ENCODE measurements around the gene SYT13.
A peak's percentile ranks its signal among the peaks of the same experiment; 100 is the strongest.

Gene SYT13

GRCh38 chr11:45313171-45313865 is 27.2 kb upstream of the SYT13 start:
- DNase-seq (ENCODE audit: low spot score) = no peak

DNA sequence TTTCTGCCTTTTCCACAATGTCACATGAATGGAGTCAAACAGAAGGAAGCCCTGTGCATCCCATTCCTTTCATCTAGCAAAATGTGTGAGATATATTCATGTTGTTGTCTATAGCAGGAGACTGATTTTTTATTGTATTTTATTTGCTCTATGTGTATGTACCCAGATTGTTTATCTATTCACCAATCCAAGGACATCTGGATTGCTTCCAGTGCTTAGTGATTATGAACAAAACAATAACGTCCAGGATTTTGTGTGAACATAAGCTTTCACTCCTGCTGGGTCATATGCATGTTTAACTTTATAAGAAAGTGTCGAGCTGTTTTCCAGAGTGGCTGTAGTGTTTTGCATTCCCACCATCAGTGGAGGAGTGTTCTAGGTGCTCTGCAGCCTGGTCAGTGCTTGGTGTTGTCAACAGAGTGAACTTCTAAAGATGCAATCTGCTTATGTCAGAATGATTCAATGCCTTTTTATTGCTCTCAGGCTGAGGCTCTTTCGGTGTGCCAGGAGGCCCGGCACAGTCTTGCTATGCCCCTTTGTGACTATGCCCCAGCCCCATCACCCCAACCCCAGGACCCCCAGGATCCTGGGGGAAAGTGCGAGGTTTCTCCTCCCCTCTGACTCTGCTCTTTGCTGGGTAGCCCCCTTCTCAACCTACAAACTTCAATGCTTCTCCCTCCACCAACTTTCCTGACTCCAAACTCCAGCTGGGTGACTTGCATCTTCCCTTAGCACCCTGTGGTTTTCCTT is 19.9 kb upstream of the SYT13 start:
- no peak for DNase-seq (ENCODE audit: low spot score)

DNA sequence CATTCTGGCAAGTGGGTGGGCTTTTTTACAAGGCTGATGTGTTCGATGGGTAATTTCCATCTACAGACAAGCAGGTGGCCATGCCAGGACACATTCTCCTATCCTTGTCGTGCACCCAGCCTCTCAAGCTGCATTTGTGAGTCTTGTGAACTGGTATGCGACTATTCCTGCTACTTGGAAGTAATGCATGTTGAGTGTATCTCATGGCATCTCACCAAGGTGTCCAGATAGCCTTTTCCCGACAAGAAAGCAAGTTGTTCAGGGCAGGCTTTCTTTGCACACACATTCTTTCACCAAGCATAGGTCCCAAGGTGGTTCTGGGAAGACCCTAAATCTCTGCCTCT is 18.8 kb upstream of the SYT13 start:
- no peak for DNase-seq (ENCODE audit: low spot score)

DNA sequence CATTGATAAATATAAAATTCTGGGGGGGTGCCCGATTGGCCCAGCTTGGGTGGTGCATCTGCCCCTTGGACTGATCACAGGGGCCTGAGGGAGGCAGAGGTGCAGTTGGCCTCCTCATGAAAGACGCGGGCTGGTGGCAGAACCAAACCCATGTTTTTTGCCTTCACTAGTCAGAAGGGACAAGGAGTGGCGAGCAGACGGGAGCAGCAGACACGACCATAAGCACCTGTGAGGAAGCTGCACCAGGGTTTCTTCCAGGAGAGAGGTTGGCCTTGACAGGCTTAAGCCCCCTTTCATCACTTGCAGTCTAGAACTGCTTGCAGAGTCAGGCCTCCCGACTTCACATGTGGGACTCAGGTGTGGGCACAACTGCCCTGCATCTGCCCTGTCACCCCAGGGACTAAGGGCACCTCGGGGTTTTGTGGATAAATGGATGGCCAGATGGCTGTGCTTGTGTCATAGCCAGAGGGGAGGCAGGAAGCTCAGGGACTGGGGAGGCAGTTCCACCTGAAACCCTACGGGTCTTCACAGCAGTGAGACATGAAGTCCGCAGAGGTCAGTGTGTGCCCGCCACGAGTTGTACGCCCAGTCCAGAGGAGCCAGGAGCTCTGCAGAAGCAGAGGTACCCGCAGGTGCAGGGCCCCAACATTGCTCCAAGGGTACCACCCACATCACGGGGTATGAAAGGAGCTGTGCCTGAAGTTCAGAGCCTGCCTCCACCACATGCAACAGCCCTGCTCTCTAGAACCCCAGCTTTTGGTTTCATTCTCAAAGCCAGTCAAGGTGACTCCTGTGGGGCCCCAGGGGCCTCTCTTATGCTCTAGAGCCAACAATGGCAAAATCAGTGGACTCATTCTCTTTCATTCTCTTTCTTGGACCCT is 18.2 kb upstream of the SYT13 start:
- DNase-seq (ENCODE audit: low spot score) = no peak

GRCh38 chr11:45303316-45303715 is 17.2 kb upstream of the SYT13 start:
- DNase-seq (ENCODE audit: low spot score) = no peak

DNA sequence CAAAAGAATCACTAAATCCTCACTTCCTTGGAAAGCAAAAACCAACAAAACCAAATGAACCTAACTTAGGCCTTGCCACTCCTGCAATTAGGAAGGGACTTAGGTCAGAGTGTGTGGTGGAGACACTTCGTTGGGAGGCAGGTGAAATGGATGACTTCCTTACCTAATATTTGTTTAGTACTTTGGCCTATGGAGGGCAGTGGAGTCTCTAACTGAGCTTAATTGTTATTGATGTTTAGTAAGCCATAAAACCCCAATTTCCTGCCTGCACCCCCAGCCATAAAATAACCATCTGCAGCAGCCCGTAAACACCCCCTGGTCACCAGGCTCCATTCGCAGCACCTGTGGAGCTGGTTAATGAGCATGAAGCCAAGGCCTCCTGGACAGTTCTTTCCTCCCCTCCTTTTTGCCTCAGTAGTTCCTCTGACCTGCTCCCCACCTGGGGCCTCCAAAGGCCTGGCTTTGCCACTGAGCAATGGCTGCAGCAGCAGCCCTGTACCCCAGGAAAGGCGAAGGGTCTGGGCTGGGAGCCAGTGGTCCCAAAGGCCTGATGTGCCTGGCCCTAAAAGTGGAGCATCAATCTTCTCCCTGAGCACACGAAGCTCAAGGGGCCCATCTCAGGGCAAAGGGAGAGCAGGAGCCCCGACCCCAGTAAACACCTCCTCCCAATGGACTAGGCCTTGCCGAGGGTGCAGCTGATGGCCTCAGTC is 15.6 kb upstream of the SYT13 start:
- no peak for DNase-seq (ENCODE audit: low spot score)

GRCh38 chr11:45300715-45301114 is 14.6 kb upstream of the SYT13 start:
- DNase-seq (ENCODE audit: low spot score) = no peak

DNA sequence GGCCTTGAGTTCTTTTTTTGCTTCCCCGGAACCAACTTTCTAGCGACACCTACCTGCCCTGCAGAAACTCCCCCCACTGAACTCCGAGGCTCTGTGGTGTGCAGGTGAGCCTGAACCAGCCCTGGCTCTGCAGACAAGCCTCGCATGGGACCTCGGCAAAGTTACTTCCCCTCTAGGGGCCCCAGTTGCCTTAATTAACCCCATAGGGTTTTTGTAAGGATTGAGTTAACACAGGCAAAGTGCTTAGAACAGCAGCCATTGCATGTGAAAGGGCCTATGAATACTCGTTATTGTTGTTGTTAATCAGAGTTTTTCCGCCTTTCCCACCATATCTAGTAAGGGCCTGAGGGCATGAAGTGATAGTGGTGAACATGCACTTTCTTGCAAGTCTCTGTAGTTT is 12.6 kb upstream of the SYT13 start:
- DNase-seq (ENCODE audit: low spot score) = no peak

- no peak for DNase-seq (ENCODE audit: low spot score)
These were observed 9.9 kb upstream of the SYT13 start for GRCh38 chr11:45296075-45296474.

DNA sequence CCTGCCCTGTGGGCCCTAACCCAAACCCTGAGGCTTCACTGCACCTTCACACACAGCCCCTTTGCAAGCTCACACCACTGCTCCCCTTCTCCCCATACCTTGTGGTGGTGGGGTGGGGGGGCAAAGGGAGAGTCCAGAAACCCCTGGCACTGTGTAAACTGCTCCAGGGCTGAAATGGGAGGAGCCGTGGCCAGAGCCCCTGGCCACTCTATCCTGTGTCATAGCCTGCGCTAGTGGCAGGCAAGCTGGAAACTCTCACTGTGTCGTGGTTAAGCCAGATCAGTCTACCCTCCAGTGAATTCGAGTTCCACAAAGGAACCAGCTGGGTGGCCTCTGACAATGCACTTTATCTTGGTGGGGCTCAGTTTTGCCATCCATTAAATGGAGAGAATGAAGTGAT is 8.4 kb upstream of the SYT13 start:
- no peak for DNase-seq (ENCODE audit: low spot score)

- peak; percentile 23 for DNase-seq (ENCODE audit: low spot score)
These were observed 7.5 kb upstream of the SYT13 start for GRCh38 chr11:45293566-45294192.

DNA sequence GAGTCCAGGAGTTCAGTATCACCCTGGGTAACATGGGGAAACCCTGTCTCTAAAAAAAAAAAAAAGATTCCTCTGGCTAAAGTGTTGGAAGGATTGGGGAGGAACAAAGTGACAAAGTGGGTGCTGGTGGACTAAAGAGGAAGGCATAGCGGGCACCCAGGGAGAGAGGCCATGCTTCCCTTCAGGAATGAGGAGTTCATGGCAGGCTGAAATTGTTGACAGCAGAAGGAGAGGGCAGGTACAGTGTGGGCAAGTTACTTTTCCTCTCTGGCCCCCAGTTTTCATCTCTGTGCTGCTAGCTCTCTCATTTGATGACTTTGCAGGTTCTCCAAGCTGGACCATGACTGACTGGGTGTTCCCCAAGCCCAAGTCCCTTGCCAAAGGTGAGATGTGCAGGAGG is 4.4 kb upstream of the SYT13 start:
- DNase-seq (ENCODE audit: low spot score) = no peak

DNA sequence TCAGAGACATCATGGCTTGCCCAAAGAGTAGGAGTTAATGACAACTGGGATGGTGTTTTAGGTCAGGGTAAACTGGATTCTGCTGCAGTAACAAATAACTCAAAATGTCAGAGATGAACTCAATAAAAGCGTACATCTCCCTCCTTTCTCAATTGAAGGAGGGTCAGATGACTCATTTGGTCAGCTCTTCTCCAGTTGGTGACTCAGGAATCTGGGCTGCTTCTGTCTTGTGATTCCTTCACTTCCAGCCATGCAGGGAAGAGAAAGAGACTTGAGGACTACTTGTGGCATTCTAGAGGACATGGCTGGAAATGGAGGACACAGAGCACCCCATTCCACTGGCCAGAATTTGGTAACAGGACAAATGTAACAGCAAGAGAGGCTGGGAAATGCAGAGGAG is 3.2 kb upstream of the SYT13 start:
- no peak for DNase-seq (ENCODE audit: low spot score)

DNA sequence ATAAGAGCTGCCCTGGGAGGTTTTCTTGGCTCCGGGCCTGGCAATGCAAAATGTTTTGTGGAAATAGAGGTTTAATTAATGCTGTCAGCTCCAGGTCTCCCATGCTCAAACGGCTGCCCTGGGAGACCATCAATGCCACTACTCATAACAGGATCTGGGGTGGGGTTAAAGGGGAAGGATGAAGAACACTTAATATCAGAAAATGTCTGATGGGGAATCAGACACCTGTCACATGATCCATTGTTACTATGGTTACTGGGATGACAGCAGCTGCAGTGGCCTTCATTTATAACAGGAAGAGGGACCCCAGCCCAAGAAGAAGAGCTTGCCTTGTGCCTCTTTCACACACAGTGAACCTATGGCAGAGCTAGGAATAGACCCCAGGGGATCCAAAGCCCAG is 2.2 kb upstream of the SYT13 start:
- DNase-seq (ENCODE audit: low spot score) = no peak

DNA sequence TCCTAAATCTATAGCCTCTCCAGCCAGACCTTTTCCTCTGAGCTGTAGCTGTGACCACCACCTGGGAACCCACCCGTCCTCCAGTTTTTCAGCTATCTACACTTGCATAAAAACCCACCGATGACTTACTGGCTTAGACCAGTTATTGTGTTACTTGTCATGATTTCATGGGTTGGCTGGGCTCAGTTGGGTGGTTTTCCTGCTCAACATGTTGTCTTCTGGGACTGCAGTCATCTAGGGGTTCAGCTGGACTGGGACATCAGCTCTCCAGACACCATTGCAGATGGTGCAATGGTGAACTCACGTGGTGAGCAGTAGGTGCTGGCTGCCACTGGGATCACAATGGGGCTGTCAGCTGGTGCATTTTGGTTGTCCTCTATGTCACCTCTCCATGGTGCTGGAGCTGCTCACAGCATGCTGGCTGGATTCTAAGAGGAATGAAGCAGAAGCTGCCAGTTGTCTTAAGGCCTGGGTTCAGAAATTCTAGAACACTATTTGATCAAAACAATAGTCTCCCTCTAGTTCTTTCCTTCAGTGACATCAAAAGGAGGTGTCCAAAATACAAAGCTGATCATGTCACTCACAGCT is 1.3 kb upstream of the SYT13 start:
- DNase-seq (ENCODE audit: low spot score) = no peak

GRCh38 chr11:45285250-45285828 is 802 bp downstream of the SYT13 start:
- DNase-seq (ENCODE audit: low spot score) = no peak

- no peak for DNase-seq (ENCODE audit: low spot score)
These were observed 4.1 kb downstream of the SYT13 start for GRCh38 chr11:45282081-45282480.

DNA sequence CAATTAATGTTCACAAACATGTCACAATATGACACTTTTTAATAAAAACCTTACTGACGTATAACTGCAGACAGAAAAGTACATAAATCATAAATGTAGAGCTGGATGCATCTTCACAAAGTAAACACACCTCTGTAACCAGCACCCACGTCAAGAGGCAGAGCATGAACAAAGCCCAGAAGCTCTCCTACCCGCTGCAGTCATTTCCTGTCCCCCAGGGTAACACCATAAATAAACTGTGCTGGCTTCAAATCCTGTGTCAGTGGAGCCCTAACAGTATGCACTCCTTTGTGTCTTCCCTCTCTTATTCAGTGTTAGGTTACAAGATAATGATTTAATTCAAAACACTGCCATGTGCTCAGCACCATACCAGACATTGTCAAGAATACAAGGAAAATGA is 5.7 kb downstream of the SYT13 start:
- no peak for DNase-seq (ENCODE audit: low spot score)

DNA sequence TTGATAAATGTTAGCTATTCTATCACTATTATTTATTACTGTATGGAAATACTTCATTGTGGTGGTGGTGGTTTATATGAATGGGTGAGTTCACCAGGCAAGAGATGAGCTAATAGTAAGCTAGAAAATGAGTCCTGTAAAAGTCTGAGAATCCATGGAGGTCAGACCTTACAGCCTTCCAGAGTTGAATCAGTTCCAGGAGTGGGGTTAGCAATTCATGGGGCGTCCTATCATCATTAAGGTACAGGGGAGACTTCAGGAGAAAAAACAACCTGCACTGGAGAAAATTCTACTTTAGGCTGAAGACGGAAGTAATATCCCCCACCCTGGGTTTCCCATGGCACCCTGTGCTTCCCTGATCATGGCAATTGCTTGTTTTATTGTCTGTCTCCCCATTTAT is 6.5 kb downstream of the SYT13 start:
- no peak for DNase-seq (ENCODE audit: low spot score)

DNA sequence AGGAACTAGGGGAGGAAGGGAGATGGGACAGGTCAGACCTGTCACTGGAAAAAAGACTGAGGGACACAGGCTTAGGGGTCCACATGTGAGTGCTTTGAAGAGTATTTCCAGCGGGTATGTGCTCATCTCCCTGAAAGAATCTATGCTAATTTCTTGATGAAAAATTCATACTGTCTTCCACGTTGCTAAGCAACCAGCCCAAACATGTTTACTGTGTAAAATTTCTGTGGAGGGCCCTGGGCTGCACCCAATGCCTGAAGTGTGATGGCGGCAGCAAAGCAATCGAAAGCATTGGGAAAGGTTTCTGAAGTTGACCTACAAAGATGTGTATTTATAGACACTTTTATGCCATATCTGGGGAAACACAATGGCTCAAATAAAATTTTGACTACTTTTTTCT is 7.4 kb downstream of the SYT13 start:
- no peak for DNase-seq (ENCODE audit: low spot score)

- DNase-seq (ENCODE audit: low spot score) = no peak
These were observed 10.3 kb downstream of the SYT13 start for GRCh38 chr11:45275828-45276227.
